Adipocyte (in vitro differentiated cells): ENCODE results near the gene GABRG3.

Experiments used
- DNase-seq: peaks from one replicate; pipeline ENCODE4 v3.0.0-alpha.2; 2015; ENCODE audit warnings: low read depth
- H3K27me3 ChIP-seq: replicated peaks from 2 replicates; pipeline ENCODE4 v1.7.0; 2013; ENCODE audit warnings: mild to moderate bottlenecking, low read length, moderate library complexity; ENCODE audit not compliant: control insufficient read depth, insufficient read depth
- H3K36me3 ChIP-seq: 2 replicates; pipeline ENCODE4 v1.7.0; 2013; ENCODE audit warnings: low read length, mild to moderate bottlenecking, moderate library complexity; ENCODE audit not compliant: control insufficient read depth, insufficient read depth, severe bottlenecking
- H3K4me1 ChIP-seq: 2 replicates; pipeline ENCODE4 v1.7.0; 2013; ENCODE audit warnings: mild to moderate bottlenecking, low read length, moderate library complexity; ENCODE audit not compliant: control insufficient read depth, insufficient read depth
- H3K4me3 ChIP-seq: 2 replicates; pipeline ENCODE4 v1.7.0; 2013; ENCODE audit warnings: mild to moderate bottlenecking, low read length, moderate library complexity
- H3K9ac ChIP-seq: 2 replicates; pipeline ENCODE4 v1.7.0; 2013; ENCODE audit warnings: mild to moderate bottlenecking, low read length, moderate library complexity
- H3K9me3 ChIP-seq: 2 replicates; pipeline ENCODE4 v1.7.0; 2013; ENCODE audit warnings: mild to moderate bottlenecking, low read length, moderate library complexity; ENCODE audit not compliant: control insufficient read depth

Gene GABRG3

DNA sequence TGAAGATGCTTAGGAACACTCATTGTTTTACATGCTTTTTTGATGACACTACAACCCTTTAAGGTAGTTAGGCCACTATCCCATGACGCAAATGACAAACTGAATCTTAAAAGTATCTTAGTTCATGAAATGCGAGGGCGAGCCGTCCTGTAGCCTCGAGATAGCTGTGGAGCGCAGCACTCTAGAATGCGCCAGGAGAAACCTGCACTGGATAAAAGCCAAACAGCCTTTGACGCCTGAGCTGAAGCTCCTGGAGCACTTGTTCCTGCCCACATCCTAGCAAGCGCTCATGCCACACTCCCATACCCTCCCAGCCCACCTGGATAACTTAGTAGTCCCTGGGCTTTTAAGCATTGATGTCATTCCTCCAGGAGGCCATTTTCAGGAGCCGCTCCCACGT is 516.9 kb downstream of the GABRG3 start:
- Histone ChIP-seq H3K9ac (no peak overlapping the region), H3K9me3 (no peaks in the 10 kb centered on the region), H3K36me3 (no peaks in the 10 kb centered on the region), H3K4me3 (no peak overlapping the region), H3K4me1 (no peaks in the 10 kb centered on the region), H3K27me3 (no peaks in the 10 kb centered on the region)
- no peak for DNase-seq

DNA sequence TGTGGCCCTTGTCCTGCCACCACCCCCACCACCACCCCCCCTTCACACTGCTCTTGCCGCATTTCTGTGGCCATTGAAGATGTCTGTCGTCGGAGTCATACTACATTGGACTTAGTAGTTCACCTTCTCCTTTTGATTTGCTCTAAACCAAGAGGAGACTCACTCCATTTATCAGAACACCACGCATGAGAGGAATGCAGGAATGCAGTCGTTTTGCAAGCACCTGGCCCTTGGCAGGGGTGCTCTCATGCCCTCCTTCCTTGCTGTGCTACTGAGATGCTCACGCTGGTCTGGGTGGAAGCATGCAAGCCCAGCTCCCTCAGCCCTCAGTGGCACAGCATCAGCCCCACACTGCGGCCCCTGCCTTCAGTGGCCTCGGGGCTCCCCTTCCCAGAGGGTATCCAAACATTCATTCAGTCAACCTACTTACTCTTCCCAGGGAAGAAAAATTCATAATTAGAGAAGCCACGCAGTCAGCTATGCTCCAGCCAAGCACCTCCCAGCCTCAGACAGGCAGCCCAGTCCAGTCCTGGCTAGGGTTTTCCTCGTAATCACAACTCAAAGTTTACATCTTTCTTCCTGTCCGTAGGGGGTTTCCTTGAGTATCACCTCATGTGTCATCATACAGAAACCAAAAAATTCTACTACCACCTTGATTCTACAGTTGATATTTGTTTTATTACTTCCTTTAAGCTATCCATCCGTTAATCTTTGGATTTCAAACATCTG is 520.0 kb downstream of the GABRG3 start:
- no peaks in the 10 kb centered on the region for H3K9me3 ChIP-seq

DNA sequence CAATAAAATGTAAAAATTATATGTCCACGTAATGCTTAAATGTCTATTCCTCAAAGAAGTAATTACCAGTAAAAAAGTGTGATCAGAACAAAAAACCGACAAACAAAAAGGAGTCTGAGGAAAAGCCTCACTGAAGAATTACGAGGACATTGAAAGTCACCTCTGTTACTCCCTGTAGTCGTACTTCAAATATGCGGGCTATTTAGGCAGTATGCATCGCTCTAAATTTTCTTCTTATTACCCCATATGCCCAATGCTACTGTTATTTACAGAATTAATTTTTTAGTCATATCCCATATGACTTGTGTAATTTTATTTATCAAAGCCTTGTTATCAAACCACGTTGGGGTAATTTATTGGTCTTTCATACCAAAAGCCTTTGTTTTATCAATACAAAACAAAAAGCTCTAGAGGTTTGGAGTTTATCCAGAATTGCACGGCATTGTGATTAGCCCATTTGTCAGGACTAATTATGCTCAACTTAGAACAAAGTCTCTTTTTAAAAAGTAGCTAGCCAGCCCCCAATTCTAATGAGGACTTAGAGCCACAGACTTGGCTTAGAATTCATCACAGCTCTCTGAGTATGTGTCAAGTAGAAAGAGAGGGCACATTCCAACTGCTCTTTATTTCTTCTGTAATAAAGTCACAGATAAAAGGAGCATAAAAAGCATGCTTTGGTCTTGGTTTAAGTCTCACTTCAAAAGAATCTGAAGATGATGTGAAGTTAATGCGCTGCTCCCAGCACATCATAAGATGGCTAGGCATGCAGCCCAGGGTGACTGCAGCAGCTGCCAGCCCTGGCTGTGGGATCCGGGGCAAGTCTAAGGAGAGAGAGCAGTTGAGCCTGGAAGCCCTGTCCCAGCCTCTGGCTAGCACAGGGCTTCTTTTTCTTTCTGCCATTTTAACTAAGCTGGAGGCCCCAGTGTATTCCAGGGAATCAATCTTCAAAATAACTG is 521.0 kb downstream of the GABRG3 start:
- Histone ChIP-seq H3K4me3 (no peak overlapping the region), H3K4me1 (no peaks in the 10 kb centered on the region), H3K9ac (no peak overlapping the region), H3K9me3 (no peaks in the 10 kb centered on the region), H3K27me3 (no peaks in the 10 kb centered on the region), H3K36me3 (no peaks in the 10 kb centered on the region)
- DNase-seq: no peak

More for the DNA sequence above, 520.0 kb downstream of the GABRG3 start:
- Histone ChIP-seq H3K27me3 (no peaks in the 10 kb centered on the region), H3K4me3 (no peak overlapping the region), H3K4me1 (no peaks in the 10 kb centered on the region), H3K36me3 (no peaks in the 10 kb centered on the region), H3K9ac (no peak overlapping the region)
- DNase-seq: no peak

GRCh38 chr15:27495963-27496459 is 525.0 kb downstream of the GABRG3 start:
- Histone ChIP-seq H3K36me3 (no peaks in the 10 kb centered on the region), H3K4me1 (no peaks in the 10 kb centered on the region), H3K4me3 (no peak overlapping the region), H3K9me3 (no peaks in the 10 kb centered on the region), H3K27me3 (no peaks in the 10 kb centered on the region), H3K9ac (no peak overlapping the region)
- no peak for DNase-seq

GRCh38 chr15:27498700-27499099 is 527.7 kb downstream of the GABRG3 start:
- H3K9me3 ChIP-seq: no peaks in the 10 kb centered on the region
- H3K27me3 ChIP-seq: no peaks in the 10 kb centered on the region
- no peak for DNase-seq
- no peaks in the 10 kb centered on the region for H3K4me1 ChIP-seq
- no peaks in the 10 kb centered on the region for H3K36me3 ChIP-seq
- no peak overlapping the region for H3K4me3 ChIP-seq
- H3K9ac ChIP-seq: no peak overlapping the region

- H3K4me3 ChIP-seq: no peak overlapping the region
- no peaks in the 10 kb centered on the region for H3K4me1 ChIP-seq
- DNase-seq: no peak
- H3K36me3 ChIP-seq: no peaks in the 10 kb centered on the region
- H3K27me3 ChIP-seq: no peaks in the 10 kb centered on the region
- H3K9ac ChIP-seq: no peak overlapping the region
- no peaks in the 10 kb centered on the region for H3K9me3 ChIP-seq
Observed at GRCh38 chr15:27499191-27499590, 528.2 kb downstream of the GABRG3 start.

- no peaks in the 10 kb centered on the region for H3K36me3 ChIP-seq
Observed at GRCh38 chr15:27499719-27500118, 528.7 kb downstream of the GABRG3 start.

DNA sequence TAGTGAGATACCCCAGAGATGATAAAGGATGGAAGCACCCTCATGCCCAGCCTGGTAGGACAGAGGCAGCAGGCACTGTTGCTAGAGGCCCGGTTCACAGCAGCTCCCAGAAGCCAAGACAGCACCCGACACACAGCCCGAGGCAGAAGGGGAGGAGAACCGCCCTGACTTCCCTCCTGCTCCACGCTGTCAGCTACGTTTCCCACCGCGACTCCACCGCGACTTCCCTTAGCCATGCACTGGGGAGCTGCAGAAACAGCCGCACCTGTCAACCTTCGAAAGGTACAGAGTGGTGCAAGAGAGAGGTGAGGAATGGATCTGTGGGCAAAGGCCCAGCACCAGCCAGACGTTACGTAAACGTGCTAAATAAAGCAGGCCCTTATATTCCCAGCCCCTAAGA is 529.2 kb downstream of the GABRG3 start:
- no peaks in the 10 kb centered on the region for H3K9me3 ChIP-seq
- no peaks in the 10 kb centered on the region for H3K27me3 ChIP-seq
- no peak overlapping the region for H3K4me3 ChIP-seq
- no peaks in the 10 kb centered on the region for H3K36me3 ChIP-seq
- H3K9ac ChIP-seq: no peak overlapping the region
- DNase-seq: no peak
- H3K4me1 ChIP-seq: no peaks in the 10 kb centered on the region

More at GRCh38 chr15:27499719-27500118, 528.7 kb downstream of the GABRG3 start:
- H3K4me3 ChIP-seq: no peak overlapping the region
- H3K27me3 ChIP-seq: no peaks in the 10 kb centered on the region
- no peaks in the 10 kb centered on the region for H3K9me3 ChIP-seq
- no peaks in the 10 kb centered on the region for H3K4me1 ChIP-seq
- DNase-seq: no peak
- no peak overlapping the region for H3K9ac ChIP-seq

GRCh38 chr15:27506752-27507151 is 535.8 kb downstream of the GABRG3 start:
- Histone ChIP-seq H3K4me1 (no peaks in the 10 kb centered on the region), H3K9me3 (peaks cover 12% of the 10 kb centered on the region), H3K36me3 (no peaks in the 10 kb centered on the region), H3K27me3 (no peaks in the 10 kb centered on the region), H3K4me3 (no peak overlapping the region), H3K9ac (no peak overlapping the region)
- DNase-seq: no peak

DNA sequence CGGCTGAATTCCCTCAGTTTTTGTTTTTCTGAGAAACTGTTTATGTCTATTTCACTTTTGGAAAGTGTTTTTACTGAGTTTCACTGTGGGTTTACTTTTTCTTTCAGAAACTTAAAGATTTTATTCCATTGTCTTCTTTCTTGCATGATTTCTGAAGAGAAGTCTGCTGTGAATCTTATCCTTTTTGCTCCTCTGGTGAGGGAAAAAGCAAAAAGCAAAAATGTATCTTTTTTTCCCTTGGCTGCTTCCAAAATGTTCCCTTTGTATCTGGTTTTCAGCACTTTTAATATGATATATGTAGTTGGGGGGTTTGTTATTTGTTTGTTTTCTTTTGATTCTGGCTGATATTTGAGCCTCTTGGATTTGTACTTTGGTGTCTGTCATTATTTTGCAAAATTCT is 538.0 kb downstream of the GABRG3 start:
- no peak for DNase-seq
- no peaks in the 10 kb centered on the region for H3K27me3 ChIP-seq
- no peak overlapping the region for H3K9ac ChIP-seq
- H3K36me3 ChIP-seq: no peaks in the 10 kb centered on the region
- H3K4me3 ChIP-seq: no peak overlapping the region
- peaks cover 12% of the 10 kb centered on the region for H3K9me3 ChIP-seq
- H3K4me1 ChIP-seq: no peaks in the 10 kb centered on the region

GRCh38 chr15:27512281-27513001 is 541.5 kb downstream of the GABRG3 start:
- Histone ChIP-seq H3K9ac (no peak overlapping the region), H3K36me3 (no peaks in the 10 kb centered on the region), H3K9me3 (peaks cover 12% of the 10 kb centered on the region), H3K27me3 (no peaks in the 10 kb centered on the region), H3K4me3 (no peak overlapping the region), H3K4me1 (no peaks in the 10 kb centered on the region)
- DNase-seq: no peak
